Measurements from ENCODE around the gene LRRC70. TPM values are rescaled to one million over a fixed set of nuclear protein-coding genes. Genes with fewer than 3 reads are reported as not detected.

LRRC70 gene
- total RNA-seq, 4 donors from 2014 or later, result 0.49 to 3.6 (median 1.3) TPM

GRCh38 chr5:62555930-62556329, 22.7 kb upstream of the LRRC70 start:
- no peak overlapping the region for H3K4me3 ChIP-seq
- no peak for DNase-seq
- H3K27me3 ChIP-seq, result no peaks in the 10 kb centered on the region
- no peaks in the 10 kb centered on the region for H3K4me1 ChIP-seq
- H3K9me3 ChIP-seq, result no peaks in the 10 kb centered on the region
- intact Hi-C loops (cut with DNase I), result no loop called here
- no peak overlapping the region for H3K27ac ChIP-seq
- peaks cover 0 to 46% (median 0%) of the 10 kb centered on the region in 3 donors for H3K36me3 ChIP-seq
- TF ChIP-seq CTCF (IDR thresholded peaks at IDR 0.05), result no peak
- TF ChIP-seq POLR2A (IDR thresholded peaks at IDR 0.05), result no peak

DNA sequence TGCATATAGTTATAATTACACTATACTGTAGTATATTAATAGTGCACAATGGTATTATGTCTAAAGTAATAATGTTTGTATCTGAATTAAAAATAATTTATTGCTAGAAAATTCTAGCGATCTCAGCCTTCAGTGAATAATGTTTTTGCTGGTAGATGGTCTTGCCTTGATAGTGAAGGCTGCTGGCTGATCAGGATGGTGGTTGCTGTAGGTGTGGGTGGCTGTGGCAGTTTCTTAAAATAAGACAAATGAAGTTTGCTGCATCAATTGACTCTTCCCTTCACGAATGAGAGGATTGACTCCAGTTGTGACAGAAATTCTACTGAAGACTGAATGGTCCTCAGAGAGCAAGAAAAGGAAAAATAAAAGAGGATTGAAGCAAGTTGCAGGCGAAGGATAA, 19.7 kb upstream of the LRRC70 start:
- TF ChIP-seq POLR2A (IDR thresholded peaks at IDR 0.05), result no peak
- TF ChIP-seq CTCF (IDR thresholded peaks at IDR 0.05), result no peak
- WGBS, 2 donors, result 95 to 97% methylated on average over 3 of the region's 3 CpGs
- Histone ChIP-seq H3K4me3 (no peak overlapping the region), H3K27me3 (no peaks in the 10 kb centered on the region), H3K36me3 (peaks cover 0 to 53% (median 0%) of the 10 kb centered on the region in 3 donors), H3K27ac (no peak overlapping the region), H3K9me3 (no peaks in the 10 kb centered on the region), H3K4me1 (no peaks in the 10 kb centered on the region)
- intact Hi-C loops (cut with DNase I), result no loop called here
- DNase-seq, result no peak

DNA sequence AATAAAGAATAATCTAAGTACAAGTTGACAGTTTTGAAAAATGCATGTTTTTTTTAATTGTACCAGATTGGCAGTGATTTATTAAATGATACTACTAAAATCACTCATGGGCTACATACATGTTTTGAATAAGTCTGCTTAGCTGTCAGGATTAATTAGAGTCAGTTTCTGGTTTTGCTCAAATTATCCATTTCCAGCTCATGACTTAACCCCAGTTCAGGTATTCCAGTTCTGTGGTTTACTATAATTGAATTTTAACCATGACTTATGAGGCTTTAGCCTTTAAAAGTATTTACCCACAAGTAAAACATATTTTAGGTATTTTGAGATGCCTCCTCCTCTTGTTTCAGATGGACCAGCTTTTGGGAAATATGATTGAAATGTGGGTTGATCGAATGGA, 17.8 kb upstream of the LRRC70 start:
- Histone ChIP-seq H3K27me3 (no peaks in the 10 kb centered on the region), H3K4me3 (no peak overlapping the region), H3K9me3 (no peaks in the 10 kb centered on the region), H3K27ac (no peak overlapping the region), H3K36me3 (peaks cover 0 to 53% (median 0%) of the 10 kb centered on the region in 3 donors), H3K4me1 (no peaks in the 10 kb centered on the region)
- DNase-seq, result no peak
- TF ChIP-seq CTCF (IDR thresholded peaks at IDR 0.05) (no peak), POLR2A (IDR thresholded peaks at IDR 0.05) (no peak)
- intact Hi-C loops (cut with DNase I), result no loop called here
- 88 to 100% methylated on average over 1 of the region's 1 CpG for WGBS, 2 donors

GRCh38 chr5:62561896-62562295, 16.7 kb upstream of the LRRC70 start:
- 83 to 89% methylated on average over 1 of the region's 1 CpG for WGBS, 2 donors
- Histone ChIP-seq H3K36me3 (peaks cover 0 to 62% (median 0%) of the 10 kb centered on the region in 3 donors), H3K27me3 (no peaks in the 10 kb centered on the region), H3K9me3 (no peaks in the 10 kb centered on the region), H3K27ac (no peak overlapping the region), H3K4me1 (no peaks in the 10 kb centered on the region), H3K4me3 (no peak overlapping the region)
- no peak for DNase-seq
- intact Hi-C loops (cut with DNase I), result no loop called here
- TF ChIP-seq POLR2A (IDR thresholded peaks at IDR 0.05) (no peak), CTCF (IDR thresholded peaks at IDR 0.05) (no peak)

DNA sequence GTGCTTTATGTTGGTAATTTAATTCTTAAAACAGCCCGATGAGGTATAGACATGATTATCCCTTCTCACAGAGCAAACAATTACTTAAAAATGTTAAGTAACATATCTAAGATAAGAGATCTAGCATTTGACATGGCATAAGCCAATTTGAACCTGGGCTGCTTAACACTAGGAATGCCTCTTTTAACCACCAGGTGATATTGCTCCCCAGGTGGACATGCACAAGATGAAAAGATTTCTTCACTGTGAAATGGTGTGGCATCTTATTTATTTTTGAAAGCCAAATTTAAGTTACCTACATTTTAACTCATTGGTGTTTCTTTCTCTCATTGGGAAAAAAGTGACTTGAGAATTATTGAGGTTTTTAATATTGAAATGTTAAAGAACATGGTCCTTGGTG, 15.8 kb upstream of the LRRC70 start:
- Histone ChIP-seq H3K36me3 (peaks cover 0 to 70% (median 4%) of the 10 kb centered on the region in 3 donors), H3K4me3 (no peak overlapping the region), H3K27me3 (no peaks in the 10 kb centered on the region), H3K27ac (no peak overlapping the region), H3K4me1 (no peaks in the 10 kb centered on the region), H3K9me3 (peaks cover 0 to 5% (median 0%) of the 10 kb centered on the region in 3 donors)
- no peak for DNase-seq
- intact Hi-C loops (cut with DNase I), result no loop called here
- TF ChIP-seq POLR2A (IDR thresholded peaks at IDR 0.05) (no peak), CTCF (IDR thresholded peaks at IDR 0.05) (no peak)
- WGBS, 2 donors, result 76 to 81% methylated on average over 1 of the region's 1 CpG

Data from esophagus squamous epithelium (tissue), 5 donors.